Vagina (tissue), 2 donors: ENCODE results near the gene MEIKIN.

Experiments
- POLR2A ChIP-seq, 2 donors: fragments of 450-650 bp; IDR thresholded peaks; one replicate each; pipeline ENCODE4 v1.6.1; 2017; ENCODE audit warnings: antibody characterized with exemption in 2 of 2, mild to moderate bottlenecking in 2 of 2, moderate library complexity in 2 of 2
- POLR2AphosphoS5 ChIP-seq, 2 donors: sonication (generic); formaldehyde crosslinking; IDR thresholded peaks; one replicate each; pipeline ENCODE4 v1.9.0; 2017; ENCODE audit warnings: antibody characterized with exemption in 2 of 2, mild to moderate bottlenecking in 2 of 2, low read depth in 1 of 2; ENCODE audit not compliant: insufficient read depth in 1 of 2
- TF ChIP-seq, protein P1 (sequence below), 3 experiments: fragments of 450-650 bp in 2 of 3; fragments of 200-600 bp in 1 of 3; sonication (generic) in 1 of 3; IDR thresholded peaks; one replicate each; pipeline ENCODE4 v1.5.1; 2017 to 2019; ENCODE audit warnings: antibody characterized with exemption in 3 of 3, mild to moderate bottlenecking in 2 of 3, moderate library complexity in 2 of 3

DNA sequence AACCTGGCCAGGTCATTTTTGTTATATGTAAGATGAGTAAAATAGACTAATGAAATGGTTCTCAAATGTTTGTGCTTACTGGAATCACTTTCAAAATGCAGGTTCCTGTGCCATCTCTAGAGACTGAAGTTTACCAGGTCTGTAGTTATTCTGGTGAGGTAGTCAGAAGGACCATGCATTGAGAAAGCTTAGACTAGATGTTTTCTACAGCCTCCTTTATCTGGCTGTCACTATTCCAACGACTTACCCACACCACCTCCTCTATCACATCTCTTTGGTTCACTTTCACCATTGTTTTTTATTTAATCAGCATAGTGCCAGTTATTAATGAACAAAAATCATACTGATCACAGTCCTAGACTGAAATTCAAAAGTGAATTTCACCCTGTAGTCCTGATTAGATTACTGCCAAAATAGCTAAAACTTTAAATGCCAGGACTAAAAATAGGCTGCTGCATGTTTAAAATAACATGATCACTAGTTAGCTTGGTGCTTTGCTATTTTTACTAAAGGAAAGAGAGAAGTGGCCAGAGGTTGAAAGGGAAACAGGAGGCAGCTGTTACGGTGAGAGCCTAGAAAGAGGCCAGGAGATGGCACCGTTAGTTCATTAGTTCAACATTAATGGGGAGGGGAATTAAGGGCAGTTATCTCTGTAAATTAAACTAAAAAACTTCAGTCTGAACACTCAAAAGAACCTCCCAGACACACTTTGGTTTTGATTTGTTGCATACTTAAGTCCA is 134.8 kb downstream of the MEIKIN start:
- TF ChIP-seq POLR2AphosphoS5 (IDR thresholded peaks at IDR 0.05; ENCODE audit: insufficient read depth in 1 of 2, low read depth in 1 of 2), result no peak
- TF ChIP-seq, protein P1, sequence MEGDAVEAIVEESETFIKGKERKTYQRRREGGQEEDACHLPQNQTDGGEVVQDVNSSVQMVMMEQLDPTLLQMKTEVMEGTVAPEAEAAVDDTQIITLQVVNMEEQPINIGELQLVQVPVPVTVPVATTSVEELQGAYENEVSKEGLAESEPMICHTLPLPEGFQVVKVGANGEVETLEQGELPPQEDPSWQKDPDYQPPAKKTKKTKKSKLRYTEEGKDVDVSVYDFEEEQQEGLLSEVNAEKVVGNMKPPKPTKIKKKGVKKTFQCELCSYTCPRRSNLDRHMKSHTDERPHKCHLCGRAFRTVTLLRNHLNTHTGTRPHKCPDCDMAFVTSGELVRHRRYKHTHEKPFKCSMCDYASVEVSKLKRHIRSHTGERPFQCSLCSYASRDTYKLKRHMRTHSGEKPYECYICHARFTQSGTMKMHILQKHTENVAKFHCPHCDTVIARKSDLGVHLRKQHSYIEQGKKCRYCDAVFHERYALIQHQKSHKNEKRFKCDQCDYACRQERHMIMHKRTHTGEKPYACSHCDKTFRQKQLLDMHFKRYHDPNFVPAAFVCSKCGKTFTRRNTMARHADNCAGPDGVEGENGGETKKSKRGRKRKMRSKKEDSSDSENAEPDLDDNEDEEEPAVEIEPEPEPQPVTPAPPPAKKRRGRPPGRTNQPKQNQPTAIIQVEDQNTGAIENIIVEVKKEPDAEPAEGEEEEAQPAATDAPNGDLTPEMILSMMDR (IDR thresholded peaks at IDR 0.05), result no peak
- TF ChIP-seq POLR2A (IDR thresholded peaks at IDR 0.05), result no peak
